DMS114 treated with DMSO at 0.1 percent for 48 hours (cell line): ENCODE data around the gene PCDHGC5.
A peak's percentile ranks its signal among the peaks of the same experiment; 100 is the strongest.

Experiments used
- DNase-seq: peaks from one replicate; lab custom pipeline; 2025; ENCODE audit not compliant: unreplicated experiment; lab: John Stamatoyannopoulos, UW

PCDHGC5 gene

DNA sequence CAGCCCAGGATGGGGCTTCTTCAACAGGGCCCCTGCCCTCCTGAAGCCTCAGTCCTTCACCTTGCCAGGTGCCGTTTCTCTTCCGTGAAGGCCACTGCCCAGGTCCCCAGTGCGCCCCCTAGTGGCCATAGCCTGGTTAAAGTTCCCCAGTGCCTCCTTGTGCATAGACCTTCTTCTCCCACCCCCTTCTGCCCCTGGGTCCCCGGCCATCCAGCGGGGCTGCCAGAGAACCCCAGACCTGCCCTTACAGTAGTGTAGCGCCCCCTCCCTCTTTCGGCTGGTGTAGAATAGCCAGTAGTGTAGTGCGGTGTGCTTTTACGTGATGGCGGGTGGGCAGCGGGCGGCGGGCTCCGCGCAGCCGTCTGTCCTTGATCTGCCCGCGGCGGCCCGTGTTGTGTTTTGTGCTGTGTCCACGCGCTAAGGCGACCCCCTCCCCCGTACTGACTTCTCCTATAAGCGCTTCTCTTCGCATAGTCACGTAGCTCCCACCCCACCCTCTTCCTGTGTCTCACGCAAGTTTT is 23.6 kb downstream of the PCDHGC5 start:
- DNase-seq: peak; percentile 59

GRCh38 chr5:141512911-141513626 is 24.2 kb downstream of the PCDHGC5 start:
- peak; percentile 26 for DNase-seq

DNA sequence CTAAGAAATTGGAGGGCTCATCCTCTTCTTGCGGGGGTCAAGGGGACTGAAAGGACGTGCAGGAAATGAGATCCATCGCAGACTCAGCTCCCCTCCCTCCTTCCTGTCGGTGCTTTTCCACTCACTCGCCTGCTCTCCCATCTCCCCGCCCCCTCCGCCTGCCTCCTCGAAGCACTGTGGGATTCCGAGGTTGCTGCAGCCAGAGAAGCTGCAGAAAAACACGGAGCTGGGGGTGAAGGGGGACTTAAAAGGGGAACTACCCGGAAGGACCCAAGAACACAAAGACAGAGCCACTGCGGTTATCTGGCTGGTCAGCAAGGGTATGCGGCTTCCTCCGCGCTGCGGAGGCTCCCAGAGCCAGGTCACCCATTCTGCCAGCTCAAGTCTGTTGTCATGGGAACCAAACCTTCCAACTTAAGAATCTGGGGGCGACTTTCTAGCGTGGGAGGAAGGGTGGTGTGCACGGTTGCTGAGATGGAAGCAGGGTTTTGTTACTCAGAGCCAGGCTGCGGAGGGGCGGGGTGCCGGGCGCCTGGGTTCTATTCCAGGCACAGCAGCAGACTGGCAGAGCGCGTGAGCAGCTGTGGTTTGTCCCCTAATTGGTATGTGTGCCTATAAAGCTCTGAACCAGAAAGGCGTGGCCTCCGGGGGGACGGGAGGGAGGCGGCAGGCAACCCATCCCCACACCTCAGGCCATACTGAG is 24.9 kb downstream of the PCDHGC5 start:
- peak; percentile 68 for DNase-seq

DNA sequence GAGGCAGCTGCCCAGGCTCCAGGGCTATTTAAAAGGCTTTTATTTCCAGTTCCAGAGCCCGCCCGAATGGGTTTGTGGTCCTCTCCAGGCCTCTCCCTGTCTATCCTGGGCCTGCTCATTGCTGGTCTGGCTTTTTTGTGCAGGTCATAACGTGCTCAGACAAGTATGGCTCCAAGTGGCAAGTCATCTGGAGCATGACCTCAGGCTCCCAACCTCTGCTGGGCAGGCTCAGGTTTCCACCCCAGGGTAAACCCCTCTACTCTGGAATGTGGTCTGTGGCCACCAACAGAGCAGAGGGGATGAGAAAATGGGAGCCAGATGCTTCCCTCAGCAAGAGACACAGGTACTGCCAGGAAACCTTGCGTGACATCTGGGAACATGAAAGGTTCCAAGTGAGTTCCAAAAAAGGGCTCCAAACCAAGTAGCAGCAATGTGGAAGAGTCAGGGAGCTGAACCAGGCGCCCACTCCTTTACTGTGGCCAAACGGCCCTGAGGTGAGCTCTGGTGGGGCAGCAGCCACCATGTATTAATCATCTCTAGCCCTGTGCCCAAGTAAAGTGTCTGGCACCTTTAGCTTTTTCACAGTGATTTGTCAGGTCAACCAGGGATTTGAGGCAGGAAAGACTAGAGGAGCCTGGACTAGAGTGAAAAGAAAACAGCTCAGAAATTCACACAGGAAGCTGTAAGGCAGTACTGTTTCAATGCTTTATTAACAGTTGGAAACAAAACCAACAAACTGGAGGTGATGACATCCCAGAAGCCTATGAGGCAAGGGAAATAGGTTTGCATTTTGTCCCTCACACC is 25.7 kb downstream of the PCDHGC5 start:
- no peak for DNase-seq

DNA sequence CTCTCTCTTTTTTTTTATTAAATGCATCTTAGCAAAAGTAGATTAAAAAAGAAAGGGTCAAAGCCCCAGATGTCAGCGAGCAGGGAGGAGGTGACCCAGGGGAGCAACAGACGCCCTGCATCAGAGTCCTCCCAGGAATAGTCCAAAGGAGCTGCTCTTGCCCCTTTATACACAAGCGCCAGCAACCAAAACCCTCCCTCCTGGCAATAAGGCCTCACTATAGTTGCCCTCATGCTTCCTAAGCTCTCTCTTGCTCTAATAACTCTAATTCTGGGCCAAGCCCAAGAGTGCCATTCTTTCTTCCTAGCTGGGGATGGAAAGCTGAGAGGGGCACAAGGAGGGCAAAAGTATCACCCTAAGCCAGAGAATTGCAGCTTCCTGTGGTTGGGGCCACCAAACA is 26.3 kb downstream of the PCDHGC5 start:
- DNase-seq: no peak

DNA sequence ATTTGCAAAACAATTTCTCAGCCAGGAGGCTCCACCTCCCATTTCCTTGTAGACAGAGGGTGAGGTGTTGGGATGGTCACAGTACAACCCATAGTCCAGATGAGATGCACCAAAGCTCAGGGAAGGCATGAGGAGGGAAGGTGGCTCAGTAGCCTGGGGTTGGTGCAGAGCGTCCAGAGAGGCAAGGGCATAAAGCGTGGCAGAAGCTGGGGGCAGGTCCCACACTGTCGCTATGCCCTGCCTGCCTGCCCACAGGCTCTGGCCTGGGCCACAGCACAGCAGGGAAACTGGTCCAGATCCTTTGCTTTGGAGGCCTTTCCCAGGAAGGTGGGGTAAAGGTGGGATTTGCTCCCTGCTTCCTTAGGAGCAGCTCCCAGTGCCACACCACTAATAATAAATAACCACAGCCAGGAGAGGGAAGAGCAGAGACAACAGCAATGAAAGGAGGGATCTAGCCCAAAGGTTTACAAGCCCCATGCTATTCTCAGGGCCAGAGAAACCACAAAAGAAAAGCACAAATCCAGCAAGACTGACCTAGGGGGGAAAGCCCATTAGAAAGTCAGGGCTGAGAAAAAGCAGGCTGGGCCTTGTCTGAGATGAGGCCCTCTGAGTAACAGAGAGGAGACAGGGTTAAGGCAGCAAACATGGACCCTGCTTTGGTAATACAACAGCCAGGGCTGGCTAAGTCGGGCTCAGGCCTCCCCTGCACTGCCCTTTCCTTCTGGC is 27.2 kb downstream of the PCDHGC5 start:
- DNase-seq: no peak

DNA sequence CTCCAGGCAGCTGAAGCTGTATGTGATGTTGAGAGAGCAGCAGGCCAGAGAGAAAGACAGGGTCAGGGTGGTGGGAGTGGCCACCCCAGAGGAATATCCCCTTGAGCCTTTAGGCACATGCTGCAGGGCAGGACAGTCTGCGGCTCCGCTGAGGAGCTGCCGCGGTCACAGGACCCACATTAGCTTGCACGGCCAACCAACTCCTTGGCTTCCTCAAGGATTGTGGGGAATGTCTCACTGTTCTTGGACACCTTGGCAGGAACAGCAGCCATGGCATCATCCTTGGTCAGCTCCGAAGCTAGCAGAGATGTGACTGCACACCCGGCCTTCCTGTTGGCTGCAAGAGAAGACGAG is 27.8 kb downstream of the PCDHGC5 start:
- no peak for DNase-seq

- no peak for DNase-seq
These were observed 28.4 kb downstream of the PCDHGC5 start for GRCh38 chr5:141517312-141517711.

DNA sequence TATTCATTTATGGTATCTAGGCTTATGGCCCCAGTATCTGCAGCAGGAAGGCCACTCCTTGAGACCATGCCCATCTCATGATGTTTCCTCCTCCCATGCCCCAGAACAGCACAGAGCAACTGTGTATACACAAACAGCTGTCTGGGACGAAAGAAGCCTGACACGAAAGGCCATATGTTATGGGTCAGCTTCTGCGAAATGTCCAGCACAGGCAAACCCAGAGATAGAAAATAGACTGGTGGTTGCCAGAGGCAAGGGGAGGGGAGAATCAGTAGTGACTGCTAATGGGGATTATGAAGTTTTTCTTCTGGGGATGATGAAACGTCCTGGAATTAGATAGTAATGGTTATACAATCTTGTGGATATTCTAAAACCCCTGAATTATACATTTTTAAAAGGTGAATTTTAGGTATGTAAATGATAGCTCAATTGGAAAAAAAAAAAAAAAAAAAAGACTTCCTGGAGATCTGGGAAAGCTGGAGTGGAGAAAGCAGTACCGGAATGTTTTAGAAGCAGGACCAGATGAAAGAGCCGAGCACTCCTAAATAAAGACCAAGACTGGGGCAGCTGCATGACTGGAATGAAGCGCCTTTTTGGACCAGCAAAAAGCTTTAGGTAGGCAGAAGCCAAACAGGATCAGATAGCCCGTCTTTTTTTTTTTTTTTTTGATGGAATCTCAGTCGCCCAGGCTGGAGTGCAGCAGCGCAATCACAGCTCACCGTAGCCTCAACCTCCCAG is 29.2 kb downstream of the PCDHGC5 start:
- DNase-seq: no peak

DNA sequence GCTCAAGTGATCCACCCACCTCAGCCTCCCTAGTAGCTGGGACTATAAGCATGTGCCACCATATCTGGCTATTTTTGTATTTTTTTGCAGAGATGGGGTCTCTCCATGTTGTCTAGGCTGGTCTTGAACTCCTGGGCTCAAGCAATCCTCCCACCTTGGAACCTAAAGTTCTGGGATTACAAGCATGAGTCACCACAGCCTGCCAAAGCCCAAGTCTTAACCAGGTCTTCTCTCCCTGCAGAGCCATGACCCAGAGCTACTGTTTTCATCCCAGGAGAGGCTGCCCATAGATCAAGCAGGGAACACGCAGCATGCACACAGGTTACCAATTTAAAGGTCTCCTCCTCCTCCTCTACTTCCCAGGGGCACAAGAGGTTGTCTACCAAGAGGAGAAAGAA is 29.7 kb downstream of the PCDHGC5 start:
- no peak for DNase-seq

GRCh38 chr5:141519605-141520565 is 31.0 kb downstream of the PCDHGC5 start:
- DNase-seq: no peak

GRCh38 chr5:141521244-141521781 is 32.4 kb downstream of the PCDHGC5 start:
- DNase-seq: no peak

GRCh38 chr5:141522301-141522700 is 33.4 kb downstream of the PCDHGC5 start:
- DNase-seq: no peak

GRCh38 chr5:141523991-141524390 is 35.1 kb downstream of the PCDHGC5 start:
- DNase-seq: no peak

DNA sequence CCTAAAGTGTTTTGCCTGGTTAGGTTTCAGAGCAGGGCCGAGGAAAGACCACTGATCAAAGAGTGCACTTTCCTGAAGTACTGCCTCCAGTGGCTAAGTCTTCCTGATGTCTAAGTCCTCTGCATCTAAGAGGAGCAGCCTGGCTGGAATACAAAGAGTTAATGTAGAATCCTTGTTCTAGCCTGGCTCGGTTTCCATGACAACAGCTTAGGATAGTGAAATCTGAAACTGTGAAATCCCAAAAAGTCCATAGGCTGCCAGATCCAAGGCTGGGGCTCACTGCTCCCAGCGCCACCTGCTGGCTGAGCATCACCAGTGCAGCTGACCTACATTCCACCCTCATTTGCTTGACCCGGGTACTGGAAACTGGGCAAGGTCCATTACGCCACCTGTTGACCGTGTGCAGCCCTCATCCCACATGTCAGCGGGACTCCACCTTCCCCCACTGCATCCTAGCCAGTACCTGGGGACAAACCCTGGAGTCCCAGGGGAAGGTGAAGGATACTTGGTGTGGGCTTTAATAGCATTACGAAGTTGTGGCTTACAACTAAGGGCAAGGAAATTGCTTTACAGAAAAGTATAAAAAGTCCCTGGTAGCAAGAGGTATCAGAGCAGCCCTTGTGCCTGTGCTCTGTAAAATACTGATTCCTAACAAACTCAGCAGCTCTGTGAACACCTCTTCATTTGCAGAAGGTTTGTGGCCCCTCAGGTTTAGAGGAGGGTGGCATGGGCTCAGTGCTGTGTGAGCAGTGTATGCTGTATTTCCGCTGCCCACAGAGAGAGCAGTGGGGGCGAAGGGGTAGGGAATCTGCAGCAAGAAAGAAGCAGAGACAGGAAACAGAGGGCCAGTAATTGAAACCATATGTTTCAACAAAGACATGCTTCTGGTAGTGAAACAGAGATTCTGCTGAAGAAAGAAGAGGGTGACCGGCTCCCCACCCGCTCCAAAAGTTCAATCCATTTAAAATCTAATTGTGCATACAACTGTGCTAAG is 36.0 kb downstream of the PCDHGC5 start:
- DNase-seq: peak; percentile 82

GRCh38 chr5:141525653-141526052 is 36.8 kb downstream of the PCDHGC5 start:
- DNase-seq: no peak

- DNase-seq: no peak
These were observed 38.5 kb downstream of the PCDHGC5 start for GRCh38 chr5:141527426-141527825.
